ENCODE measurements around the gene TTC9B.
"Not testable (repeated sequence)": the region's sequence is repeated elsewhere in the genome, so short reads cannot be mapped to it uniquely, and the experiment has no call there.

TTC9B gene

DNA sequence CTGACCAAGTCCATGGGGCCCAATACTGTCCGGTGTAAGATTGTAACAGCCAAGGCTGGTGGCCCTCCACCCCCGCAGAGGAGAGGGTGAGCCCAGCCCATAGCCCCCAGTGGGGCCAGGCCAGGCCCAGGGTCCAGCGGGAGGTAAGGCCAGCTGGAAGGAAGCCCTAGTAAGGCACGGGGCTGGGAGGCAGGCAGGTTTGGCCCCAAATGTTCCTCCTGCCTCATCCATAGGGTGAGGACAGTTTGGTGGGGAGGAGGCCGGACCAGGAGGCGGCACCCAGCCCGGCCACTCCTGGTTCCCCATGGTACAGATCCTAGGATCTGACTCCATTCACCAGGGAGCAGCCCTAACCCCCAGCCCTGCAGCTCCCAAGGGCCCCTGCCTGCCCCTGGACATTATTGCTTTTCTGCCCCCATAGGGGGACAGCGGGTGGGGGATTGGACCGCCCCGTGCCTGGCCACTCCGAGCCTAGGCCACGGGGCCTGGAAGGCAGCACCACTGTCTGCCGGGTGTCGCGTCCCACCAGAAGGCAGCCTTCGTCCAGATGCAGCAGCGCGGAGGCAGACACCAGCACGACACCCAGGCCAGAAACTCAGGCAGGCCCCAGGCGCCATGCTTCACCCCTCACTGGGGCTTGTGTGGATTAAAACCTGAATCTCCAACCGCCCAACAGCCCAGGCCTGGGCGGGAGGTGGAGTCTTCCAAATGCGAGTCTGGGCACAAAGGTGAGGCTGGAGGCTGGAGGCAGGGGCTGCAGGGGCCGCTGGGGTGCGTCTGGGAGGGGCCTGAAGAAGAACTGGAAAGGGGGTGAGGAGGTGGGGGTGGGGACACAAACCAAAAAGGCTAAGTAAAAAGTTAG is 15.0 kb upstream of the TTC9B start:
- DNase-seq (ENCODE audit: low spot score) = no peak

DNA sequence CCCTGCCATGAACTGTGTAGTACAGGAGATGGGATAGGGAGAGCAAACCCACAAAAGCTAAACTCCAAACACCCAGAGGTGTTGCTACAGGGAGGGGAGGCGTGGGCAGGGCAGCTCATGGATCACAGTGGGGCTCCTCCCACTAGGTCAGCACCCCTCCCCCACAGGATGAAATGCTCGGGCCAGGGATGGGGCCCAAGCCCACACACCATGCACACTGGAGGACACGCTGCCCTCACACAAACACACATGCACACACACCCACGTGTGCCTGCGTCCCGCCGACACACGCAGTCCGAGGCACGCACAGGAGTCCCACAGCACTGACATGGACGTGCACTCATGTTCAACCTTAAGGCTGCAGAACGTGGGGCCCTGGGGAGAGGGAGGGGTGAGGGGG is 14.3 kb upstream of the TTC9B start:
- no peak for DNase-seq (ENCODE audit: low spot score)

- no peak for DNase-seq (ENCODE audit: low spot score)
Measured at GRCh38 chr19:40231544-40232424, 13.6 kb upstream of the TTC9B start.

DNA sequence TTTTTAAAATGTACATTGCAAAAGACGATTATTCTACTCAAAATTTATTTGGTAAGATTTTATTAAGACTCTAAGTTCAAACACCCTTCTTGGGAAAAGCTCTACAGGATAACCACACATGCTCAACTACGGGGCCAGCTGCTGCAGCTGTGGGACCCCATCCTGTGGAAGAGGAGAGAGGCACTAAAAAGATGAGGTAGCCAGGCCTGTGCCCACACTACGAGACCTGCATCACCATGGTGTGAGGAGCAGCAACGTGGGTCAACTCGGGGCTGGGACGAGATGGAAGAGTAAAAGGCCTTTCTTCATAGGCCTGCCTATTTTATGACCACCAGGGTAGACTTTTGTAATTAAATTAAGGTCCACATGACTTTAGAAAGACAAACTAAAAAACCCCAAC is 12.9 kb upstream of the TTC9B start:
- DNase-seq (ENCODE audit: low spot score) = no peak

GRCh38 chr19:40229926-40230417 is 11.8 kb upstream of the TTC9B start:
- no peak for DNase-seq (ENCODE audit: low spot score)

DNA sequence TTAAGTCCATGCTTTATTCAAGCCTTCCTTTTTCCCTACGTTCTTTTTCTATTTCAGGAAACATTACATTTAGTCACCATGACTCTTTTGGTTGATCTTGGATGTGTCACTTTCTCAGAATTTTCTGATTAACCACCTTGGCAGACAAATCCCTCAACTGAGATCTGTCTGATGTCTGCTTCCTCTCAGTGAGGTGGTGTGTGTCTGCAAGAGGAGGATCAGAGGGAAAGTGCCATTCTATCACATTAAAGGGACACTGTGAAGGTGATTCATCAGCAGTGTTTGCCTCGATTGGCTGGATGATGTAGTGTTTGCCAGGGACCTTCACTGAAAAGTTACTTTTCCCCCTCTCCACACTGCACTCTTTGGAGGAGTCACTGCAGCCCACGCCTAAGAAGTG is 11.3 kb upstream of the TTC9B start:
- DNase-seq (ENCODE audit: low spot score) = no peak

GRCh38 chr19:40228863-40229262 is 10.7 kb upstream of the TTC9B start:
- DNase-seq (ENCODE audit: low spot score) = no peak

DNA sequence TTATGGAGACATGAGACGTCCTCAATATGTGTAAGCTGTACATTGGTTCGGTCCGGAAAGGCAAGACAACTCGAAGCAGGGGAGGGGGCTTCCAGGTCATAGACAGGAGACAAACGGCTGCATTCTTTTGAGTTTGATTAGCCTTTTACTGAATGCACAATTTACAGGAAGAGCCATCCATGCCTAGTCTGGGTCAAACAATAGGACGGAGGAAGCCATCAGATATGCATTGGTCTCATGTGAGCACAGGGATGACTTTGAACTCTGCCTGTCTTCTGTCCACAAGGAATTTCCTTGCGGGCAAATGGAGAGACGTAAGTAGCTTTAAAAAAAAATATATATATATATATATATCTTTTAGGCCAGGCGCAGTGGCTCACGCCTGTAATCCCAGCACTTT is 10.2 kb upstream of the TTC9B start:
- no peak for DNase-seq (ENCODE audit: low spot score)

DNA sequence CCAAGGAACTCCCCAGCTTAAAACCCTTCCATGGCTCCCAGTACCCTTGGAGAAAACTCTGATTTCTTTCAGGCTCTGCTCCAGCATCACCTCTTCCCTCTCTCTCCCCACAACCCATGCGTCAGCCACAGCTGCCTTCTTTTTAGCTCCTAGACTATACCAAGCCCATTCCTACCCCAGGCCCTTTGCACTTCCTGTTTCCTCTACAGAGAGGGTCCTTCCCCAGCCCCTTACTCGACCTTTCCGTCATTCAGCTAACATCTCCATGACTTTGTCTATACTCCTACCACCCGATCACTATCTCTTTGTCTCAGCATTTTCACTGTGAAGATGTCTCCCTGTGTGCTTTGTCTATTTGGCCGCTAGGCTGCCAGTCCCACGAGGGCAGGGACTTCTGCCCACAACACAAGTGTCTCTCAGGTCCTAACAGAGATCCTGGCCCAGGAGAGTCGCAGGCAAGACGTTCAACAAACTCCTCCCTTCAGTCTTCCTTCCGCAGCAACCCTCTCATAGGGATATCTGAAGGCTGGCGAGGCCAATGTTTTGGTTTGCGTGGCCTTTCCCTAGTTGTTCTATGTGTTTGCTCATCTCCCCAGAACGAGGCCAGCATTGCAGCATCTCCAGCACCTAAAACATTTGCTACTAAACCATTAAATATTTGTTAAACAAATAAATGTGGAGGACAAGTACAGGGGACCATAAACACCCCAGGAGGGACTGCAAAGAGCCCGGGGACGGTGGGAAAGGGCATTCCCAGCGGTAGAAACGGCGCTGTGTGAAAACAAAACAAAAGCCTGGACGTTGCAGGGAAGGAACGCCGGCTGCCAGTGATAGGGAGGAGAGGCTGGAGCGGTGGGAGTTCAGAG is 7.5 kb upstream of the TTC9B start:
- DNase-seq (ENCODE audit: low spot score) = no peak

DNA sequence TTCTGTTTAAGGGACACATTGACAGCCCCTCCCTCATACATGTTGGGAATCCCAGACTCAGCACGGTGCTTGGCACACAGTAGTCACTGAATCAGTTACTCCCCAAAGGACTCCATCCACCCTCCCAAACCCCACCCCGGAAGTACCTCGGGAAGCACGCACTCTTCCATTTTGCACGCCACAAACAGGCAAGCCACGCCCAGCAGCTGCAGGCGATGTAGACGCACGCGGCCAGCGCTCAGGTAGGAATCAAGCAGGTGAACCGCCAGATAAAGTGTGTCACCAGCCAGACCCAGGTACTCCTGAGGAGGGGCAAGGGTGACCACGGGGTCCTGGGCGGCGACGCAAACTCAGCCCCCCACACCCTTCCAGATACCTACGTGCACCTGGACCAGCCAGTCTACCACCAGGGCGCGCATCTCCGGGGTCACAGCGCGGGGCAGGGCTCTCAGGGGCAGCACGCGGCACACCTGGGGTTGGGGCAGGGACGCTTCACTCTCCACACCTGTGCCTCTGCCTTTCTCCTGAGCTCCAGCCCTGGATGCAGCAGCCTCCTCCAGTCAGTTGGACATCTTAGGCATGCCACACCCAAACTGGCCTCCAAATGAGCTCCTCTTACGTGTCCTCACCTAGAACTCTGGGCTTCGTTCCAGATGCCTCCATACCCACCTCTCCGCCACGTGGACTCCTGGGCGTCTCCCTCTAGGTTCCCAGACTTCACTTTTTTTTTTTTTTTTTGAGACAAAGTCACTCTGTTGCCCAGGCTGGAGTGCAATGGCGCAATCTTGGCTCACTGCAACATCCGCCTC is 6.4 kb upstream of the TTC9B start:
- no peak for DNase-seq (ENCODE audit: low spot score)

GRCh38 chr19:40223135-40223822 is 5.1 kb upstream of the TTC9B start:
- no peak for DNase-seq (ENCODE audit: low spot score)

DNA sequence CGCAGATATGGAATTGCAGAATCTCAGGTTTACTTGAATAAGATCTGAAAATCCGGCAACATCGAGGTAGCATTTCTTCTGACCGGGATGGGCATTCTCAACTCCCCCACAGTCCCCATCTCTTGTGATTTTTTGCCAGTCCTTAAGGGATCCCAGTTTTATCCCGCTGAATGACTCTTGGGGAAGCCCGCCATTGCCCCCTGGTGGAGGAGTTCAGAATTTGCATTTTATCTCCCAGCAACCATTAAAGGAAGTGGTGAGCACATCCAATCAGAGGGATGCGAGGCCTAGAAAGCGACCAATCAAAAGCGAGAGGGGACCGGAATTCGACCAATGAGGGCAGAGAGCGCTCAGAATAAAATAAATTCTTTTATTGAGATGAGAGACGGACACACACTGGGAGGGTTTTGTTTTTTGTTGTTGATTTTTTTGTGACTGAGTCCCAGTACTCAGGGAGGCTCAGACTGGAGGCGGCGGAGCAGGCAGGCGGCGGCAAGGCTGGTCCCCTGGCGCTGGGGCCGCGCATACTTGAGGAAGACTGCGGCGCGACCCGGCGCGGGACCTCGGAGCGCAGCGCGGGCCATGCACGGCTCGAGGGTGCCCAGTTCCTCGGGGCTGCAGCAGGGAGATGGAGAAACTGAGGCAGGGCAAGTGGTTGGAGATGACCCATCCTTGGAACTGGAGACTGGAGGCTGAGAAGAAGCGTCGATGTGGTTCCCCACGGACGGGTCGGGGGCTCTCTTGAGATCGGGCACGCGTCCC is 3.9 kb upstream of the TTC9B start:
- no peak for DNase-seq (ENCODE audit: low spot score)

- DNase-seq (ENCODE audit: low spot score) = no peak
Measured at GRCh38 chr19:40220674-40221073, 2.5 kb upstream of the TTC9B start.

- no peak for DNase-seq (ENCODE audit: low spot score)
Measured at GRCh38 chr19:40219721-40220276, 1.6 kb upstream of the TTC9B start.

DNA sequence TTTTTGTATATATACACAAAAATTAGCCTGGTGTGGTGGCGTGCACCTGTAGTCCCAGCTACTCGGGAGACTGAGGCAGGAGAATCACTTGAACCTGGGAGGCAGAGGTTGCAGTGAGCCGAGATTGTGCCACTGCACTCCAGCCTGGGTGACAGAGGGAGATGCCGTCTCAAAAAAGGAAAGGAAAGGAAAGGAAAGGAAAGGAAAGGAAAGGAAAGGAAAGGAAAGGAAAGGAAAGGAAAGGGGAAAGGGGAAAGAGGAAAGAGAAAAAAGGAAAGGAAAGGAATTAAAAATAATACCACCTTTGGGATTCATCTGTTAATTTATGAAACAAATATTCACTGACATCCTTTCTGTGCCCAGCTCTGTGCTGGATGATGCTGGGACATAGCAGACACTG is 845 bp upstream of the TTC9B start:
- not testable (repeated sequence) for DNase-seq (ENCODE audit: low spot score)

GRCh38 chr19:40217027-40217810 is 965 bp downstream of the TTC9B start:
- DNase-seq (ENCODE audit: low spot score) = no peak

DNA sequence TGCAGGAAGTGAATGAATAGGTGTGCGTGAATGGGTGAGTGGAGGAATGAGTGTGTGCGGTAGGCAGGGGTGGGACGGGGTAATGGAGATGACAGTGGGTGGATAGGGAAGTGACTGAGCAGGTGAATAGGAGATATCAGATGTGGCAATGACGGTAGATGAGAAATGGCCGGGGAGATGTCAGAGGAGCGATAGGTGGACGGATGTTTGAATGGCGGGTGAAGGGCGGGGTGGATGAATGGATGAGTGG is 1.5 kb downstream of the TTC9B start:
- DNase-seq (ENCODE audit: low spot score) = no peak

GRCh38 chr19:40216013-40216776 is 2.0 kb downstream of the TTC9B start:
- no peak for DNase-seq (ENCODE audit: low spot score)
